ENCODE results near the gene AP1S1.

GRCh38 chr7:101123703-101124068 lies 30.6 kb upstream of the AP1S1 start:
- TF ChIP-seq EZH2phosphoT487 (IDR thresholded peaks at IDR 0.05; ENCODE audit: insufficient read depth, low read depth) = no peak
- no peak for TF ChIP-seq EZH2 (IDR thresholded peaks at IDR 0.05; ENCODE audit: insufficient read depth, poor library complexity, severe bottlenecking)

All from GM23248 (cell line).